GM21717 (cell line): ENCODE data around the gene AQP6.
"Not testable (repeated sequence)": the region's sequence is repeated elsewhere in the genome, so short reads cannot be mapped to it uniquely, and the experiment has no call there.

Experiments
- ATAC-seq: cut with Tn5 transposase; IDR thresholded peaks from one replicate; pipeline ENCODE4 v1.9.1; 2021; ENCODE audit warnings: mild to moderate bottlenecking, moderate library complexity; ENCODE audit not compliant: unreplicated experiment

The AQP6 gene

DNA sequence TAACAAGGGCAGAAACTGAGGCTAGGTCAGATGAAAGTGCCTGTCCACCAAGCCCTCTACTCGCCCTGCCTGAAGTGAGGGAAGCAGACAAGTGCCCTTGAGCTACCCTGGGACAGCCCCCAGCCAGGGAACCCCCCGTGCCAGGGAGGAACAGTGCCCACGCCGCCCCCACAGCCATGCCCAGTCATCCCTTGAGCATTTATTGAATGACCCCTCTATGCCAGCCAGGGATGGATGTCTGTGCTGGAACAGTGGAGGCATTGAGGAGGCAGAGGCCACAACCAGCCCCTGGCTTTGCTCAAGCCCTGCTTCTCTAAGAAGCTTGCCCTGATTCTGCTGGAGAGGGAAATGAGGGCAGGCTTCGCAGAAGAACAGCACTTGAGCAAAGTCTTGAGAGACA lies 3.7 kb upstream of the AQP6 start:
- no peak for ATAC-seq

DNA sequence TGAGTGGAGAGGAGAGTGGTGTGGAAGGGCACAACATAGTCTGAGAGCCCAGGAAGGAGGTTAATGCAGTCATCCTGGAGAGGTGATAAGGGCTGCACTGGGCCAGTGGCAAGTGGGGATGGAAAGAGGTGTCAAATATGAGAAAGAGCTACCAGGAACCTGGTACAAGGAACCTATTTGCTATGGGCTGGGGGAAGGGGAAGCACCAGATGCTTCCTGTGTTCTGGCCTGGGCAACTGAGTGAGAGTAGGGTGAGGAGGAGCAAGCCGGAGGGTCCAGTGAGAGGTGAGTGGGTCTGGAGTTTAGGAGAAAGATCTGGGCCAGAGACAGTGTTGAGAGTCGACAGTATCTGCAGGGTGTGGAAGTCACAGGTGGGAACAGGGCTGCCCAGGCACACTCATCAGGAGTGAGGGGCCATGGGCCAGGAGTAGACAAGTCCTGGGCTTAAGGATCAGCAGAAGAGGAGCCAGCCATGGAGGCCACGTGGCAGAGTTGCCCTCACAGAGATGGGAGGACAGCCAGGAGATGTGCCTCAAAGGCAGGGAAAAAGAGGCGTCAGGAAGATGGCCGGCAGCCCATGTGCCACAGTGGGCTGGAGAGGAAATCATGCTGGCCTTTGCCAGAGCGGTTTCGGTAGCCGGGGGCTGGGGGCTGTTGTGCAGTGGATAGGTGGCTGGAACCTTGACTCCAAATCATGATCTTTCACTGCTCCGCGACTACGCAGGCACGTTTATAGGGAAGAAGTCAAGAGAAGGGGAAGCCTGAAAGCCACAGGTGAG lies 2.9 kb upstream of the AQP6 start:
- ATAC-seq, result no peak

DNA sequence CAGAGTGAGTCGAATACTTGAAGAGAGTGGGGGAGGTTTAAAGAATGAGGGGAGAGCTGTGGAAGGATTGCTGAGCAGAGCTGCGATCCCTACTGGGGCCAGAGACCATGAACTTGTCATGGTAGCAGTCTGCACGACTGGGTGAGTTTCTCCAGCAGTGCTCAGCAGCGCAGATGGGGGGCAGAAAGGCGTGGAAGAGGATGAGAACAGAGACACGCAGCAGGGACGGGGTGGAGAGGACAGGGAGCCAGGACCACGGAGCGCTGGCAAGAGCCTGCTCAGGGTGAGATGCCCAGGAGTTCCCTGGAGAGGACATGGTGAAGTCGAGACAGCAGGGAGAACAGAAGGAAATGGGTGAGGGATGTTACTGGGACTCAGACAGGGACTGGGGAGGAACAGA lies 2.1 kb upstream of the AQP6 start:
- no peak for ATAC-seq

DNA sequence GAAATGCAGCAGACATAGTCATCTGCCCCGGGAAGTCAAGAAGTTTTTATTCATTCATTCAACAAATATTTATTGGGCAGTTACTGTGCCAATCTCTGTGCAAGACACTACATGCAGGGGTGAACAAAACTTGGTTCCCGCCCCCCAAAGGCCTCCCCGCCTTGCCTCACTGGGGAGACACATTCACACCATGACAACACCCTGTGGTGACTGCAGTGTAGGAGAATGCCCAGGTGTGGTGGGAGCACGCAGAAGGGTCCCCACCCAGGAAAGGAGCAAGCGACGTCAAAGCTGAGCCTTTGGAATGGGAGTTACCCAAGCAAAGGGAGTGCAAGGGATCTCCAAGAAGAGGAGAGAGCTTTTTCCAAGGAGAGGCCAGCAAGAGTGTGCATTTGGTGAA lies 1.6 kb upstream of the AQP6 start:
- no peak for ATAC-seq

DNA sequence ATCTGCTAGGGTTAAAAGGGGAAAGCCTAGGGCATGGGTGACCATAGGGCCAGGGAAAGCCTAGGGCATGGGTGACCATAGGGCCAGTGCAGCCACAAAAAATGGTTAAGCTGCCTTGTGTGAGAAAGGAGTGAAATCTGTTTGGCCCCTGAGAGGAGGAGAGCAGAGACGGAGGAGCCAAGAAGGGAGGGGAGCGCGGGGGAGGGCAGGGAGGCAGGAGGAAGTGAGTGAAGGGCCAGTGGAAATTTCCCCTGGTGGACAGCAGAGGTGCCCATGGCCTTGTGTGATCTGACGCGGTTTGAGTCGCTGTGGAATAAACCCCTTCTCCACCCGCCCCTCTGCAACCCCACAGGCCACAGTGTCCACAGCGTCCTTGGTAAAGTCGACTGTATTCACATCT lies 618 bp upstream of the AQP6 start:
- ATAC-seq, result no peak

DNA sequence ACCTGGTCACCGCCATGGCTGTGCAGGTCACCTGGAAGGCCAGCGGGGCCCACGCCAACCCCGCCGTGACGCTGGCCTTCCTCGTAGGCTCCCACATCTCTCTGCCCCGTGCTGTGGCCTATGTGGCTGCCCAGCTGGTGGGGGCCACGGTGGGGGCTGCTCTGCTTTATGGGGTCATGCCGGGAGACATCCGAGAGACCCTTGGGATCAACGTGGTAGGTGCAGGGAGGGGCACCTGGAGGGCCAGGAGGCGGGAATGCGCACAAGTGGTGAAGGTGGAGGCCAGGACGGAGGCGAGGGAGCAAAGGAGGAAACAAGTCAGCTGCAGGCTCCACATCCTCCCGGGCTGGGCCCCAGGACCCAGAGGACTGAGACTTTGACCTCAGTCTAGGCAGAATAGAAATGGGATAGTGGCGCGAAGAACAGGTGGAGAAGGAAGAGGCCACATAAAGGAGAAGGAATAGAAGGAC lies 649 bp downstream of the AQP6 start:
- no peak for ATAC-seq

DNA sequence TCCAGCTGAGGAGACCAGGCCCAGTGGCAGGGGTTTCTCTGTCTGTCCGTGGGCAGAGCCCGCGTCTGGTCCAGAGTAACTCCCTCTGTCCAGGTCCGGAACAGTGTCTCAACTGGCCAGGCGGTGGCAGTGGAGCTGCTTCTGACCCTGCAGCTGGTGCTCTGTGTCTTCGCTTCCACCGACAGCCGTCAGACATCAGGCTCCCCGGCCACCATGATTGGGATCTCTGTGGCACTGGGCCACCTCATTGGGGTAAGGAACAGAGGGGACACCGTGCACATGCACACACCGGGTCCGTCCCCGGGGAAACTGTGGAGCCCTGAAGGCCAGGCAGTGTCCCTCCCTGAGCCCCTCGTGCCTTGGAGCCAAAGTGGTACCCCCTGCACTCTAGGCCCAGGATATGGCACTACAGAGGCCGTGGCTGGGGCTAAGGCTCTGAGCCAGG lies 1.5 kb downstream of the AQP6 start:
- ATAC-seq, result no peak

DNA sequence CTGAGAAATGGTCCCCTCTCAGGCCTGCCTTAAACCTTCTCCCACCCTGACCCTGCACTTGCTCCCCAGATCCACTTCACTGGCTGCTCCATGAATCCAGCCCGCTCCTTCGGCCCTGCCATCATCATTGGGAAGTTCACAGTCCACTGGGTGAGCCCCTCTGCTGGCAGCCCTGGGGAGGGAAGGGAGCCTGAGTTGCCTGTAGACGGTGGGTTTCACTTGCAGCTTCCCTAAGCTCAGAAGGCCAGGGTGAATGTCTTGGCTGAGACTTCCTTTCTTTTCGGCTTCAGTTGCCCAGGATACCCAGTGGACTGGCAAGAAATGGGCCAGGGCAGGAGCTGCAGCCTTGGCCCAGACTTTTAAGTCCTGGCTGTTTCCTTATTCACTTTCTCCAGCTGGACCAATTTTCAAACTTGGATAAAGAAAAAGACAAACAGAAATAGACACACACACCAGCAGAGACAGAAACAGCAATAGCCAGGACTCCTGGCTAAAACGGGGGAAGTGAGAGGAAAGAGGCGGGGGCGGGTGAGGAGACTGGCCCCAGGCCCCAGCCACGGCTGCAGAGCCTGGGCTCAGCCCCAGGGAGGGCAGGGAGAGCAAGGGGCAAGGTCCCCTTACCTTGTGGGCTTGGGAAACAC lies 2.0 kb downstream of the AQP6 start:
- no peak for ATAC-seq

DNA sequence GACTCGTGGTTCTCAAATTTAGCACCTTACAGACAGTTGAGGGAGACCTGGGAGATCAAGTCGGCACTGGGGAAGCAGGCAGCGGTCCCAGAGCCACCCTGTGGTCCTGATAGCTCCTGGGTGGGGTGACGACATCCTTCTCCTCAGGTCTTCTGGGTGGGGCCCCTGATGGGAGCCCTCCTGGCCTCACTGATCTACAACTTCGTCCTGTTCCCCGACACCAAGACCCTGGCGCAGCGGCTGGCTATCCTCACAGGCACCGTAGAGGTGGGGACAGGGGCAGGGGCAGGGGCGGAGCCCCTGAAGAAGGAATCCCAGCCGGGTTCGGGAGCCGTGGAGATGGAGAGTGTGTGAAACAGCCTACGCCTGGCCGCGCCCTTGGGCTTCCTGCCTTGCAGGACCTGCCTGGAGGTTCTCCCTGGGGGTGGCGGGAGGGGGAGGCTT lies 2.6 kb downstream of the AQP6 start:
- no peak for ATAC-seq

DNA sequence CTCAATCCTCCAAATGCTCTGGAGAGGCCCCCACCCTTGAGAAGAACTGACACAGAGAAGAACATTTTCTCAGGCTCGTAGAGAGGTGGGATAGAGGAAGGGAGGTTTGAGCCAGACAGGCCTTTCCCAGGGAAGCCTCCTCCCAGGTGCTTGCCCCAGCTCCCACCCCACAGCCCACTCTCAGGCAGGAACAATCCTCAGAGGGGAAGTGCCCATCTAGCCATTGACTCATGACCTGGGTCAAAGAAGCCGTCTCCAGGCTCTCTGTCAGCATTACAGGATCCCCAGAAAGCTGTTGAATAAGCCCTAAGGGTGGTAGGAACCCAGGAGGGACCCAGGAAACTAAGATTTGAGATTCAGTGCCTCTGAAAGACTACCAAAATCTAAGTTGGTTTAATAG lies 3.8 kb downstream of the AQP6 start:
- ATAC-seq, result no peak

DNA sequence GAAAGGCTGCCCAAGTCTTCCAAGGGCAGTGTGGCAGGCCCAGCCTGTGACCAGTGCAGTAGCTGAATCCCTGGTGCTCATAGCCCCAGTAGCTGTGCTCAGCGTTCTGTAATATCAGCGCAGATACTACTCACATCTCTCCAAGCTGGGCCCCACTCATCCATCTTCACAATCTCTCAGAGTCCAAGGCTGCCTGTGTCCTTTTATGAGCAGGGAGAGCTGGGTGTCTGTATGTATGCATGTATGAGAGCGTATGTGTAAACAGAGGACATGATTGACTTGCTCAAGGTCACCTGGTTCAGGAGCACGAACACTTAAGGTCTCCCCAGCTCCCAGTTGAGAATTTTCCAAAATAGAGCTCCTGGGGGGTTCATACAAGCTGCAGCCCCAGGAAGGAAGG lies 5.4 kb downstream of the AQP6 start:
- ATAC-seq, result no peak

DNA sequence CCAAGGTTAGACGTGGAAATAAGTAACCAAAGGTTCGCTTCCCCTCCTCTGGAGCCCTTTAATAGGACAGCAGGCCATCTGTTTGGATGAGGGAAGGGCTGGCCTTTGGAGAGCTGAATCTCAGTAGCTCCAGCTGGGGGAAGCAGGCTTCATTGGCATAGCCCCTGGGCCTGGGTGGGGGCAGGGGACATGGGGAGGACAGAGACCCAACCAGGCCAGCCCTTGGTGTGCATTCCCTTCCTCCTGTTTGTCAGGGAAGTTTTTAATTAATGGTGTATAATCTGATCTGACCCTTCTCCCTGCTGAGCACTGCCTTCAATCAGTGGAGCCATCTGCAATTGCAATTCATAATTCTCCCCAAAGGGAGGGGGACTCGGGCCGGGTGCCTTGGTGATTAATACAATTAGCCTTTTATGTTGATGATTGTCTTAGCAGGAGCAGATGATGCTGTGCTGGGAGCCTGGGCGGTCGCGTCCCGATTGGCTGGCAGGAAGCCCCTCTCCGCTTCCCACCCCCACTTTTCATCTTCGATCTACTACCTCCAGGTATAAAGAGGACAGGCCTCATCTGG lies 6.4 kb downstream of the AQP6 start:
- no peak for ATAC-seq

DNA sequence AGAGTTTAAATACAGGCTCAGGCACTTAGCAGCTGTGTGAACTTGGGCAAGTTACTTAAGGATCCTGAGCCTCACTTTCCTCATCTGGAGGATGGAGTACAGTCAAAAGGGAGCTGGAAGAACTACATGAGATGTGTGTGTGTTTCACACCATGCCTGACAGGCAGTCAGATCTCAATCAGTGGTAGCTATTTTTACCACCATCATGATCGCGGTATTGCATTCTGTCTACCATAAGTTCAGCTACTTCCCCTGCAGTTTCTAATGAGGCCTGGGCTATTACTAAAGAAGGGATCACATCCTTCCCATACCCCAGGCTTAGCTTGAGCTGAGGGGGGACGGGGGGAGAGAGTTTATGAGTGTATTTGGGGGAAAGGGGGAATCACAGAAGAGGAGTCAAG lies 7.0 kb downstream of the AQP6 start:
- no peak for ATAC-seq

DNA sequence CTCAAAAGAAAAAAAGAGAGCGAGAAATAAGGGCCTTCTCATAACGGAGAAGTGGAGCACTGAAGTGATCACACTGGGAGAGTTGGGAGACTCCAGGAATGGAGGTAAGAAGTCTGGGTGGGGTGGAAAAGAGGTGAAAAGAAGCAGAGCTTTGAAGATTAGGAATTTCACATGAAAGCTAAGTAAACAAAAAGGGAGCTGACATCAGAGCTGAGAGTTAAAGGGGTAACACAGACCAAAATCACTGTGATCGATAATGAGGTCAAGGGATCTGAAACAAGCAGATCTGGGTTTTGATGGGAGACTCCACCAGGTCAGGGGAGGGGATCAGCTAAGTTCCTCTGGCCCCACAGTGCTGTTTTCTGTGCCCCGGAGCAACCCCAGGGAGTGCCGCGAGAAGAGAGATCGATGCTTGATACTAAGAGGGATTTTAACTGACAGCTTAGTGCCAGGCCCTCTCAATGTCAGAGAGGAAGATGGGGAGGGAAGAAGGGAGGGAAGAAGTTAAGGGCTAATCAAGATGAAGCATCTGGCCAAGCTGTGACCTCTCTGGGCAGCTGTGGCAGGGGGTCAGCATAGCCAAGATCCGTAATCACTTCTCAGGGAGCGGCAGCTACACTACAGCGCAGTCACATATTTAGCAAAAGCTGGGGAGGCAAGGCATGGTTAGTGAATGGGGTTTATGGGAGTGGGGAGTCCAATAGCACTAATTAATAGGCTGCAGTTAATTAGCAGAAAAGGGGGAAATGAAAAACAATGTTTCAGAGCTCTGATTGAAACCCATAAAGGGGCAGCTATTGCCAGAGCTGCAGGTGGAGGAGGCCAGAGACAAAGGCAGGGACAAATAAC lies 8.0 kb downstream of the AQP6 start:
- ATAC-seq, result no peak

DNA sequence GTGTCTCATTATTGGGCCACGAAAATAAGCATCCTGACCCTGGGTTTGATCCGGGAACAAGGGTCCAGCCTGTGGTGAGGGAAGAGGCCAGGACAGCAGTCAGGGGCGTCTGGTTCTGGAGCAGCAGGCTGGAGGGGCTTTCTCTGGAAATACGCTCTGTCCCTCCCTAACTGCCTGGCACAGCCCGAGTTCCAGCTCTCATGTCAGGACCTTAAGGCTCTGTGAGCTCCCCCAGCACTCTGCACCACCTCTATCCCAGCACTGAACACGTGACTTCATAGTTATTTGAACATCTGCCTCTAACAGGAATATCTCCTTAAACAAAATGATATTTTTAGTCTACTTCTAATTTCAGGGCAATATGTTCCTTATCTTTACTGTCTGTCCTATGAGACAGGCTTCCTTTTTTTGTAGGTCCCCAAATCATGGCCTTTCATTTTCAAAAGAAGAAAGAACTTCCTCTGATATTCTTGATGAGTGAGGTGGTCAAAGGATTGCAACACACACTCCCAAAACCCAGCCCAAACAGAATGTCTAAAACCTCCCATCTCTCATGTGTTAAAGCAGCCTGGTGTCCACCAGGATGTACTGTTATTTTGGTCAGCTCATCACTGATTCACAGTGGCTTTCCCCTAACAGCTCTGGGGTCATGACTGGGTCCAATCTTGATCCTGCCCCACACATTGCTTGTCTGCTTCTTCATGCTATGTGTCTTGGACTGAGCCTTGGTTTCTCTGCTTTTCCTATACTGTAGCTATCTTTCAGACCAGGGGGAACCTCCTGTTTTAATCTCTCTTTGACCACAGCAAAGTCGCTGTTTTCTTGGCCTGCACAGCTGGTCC lies 9.7 kb downstream of the AQP6 start:
- ATAC-seq, result no peak

DNA sequence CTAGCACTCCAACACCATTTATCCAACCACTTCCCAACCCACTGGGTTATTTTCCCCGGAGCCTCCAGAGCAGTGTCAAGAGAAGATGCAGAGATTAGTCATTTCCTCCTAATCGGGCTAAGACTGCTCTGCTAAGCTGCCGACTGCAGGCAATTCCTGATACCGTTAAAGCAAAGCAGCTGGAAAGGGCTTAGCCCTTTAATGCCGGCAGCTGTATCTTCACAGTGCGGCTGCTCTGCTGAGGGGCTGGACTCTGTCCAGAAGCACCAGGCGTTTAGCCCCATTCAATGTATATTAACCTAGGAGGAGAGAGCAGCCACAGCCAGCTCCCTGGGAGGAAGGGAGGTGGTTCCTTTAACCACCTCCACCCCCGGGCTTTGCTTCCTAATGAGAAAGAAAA lies 11.1 kb downstream of the AQP6 start:
- no peak for ATAC-seq

DNA sequence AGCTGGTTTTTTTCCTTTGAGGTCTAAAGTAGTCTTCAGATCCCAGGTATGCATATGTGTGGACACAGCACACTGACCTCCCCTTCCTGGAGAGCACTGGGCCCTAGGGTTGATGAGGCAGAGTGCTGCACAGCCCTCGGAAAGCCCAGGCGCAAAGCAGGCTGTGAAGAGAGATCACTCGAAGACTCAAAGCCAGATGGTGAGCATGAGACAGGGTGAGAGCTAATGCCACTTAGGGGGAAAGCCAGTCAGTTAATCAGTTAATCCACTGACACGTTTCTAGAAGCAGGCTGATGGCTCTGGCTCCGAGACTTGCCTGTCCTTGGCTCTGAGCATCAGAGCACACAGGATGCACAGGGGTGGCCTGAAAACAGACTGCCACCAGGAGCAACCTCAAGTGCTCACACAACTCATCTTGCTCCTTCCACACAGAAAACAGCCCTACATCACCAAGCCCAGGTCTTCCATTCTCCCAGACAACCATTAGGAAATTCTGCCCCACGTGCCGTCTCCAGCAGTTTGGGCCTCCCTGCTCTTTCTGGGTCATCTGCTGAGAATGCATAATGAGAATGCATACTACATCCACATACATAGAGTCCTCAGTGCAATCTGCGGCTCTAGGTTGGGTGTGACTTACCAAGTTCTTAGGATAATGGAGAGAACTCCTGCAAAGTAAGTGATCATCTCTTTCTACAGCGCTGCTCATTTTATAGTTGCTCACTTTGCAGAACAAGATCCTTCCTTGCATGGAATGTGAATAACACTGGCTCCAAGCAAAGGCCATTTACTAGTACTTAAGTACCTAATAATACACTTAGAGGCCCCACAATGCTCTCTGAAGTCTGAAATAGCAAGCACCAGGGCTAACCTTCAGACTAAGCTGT lies 12.0 kb downstream of the AQP6 start:
- ATAC-seq, result no peak

DNA sequence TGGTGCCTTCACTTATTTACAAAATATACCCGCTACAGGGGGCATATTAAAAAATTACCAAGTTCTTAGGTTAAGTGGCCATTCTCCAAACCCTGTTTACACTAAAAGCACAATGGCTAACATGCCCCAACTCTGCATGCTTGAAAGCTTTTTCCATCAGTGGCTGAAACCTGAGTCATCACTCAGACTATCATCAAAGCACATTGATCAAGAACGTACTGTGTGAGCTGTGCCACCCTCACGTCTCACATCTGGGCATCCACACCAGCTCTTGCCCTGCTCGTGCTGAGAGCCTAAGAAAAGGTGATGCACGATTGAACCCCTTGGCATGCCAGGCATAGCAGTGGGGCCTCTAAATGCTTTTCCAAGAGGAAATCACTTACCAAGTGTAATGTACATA lies 13.2 kb downstream of the AQP6 start:
- no peak for ATAC-seq

DNA sequence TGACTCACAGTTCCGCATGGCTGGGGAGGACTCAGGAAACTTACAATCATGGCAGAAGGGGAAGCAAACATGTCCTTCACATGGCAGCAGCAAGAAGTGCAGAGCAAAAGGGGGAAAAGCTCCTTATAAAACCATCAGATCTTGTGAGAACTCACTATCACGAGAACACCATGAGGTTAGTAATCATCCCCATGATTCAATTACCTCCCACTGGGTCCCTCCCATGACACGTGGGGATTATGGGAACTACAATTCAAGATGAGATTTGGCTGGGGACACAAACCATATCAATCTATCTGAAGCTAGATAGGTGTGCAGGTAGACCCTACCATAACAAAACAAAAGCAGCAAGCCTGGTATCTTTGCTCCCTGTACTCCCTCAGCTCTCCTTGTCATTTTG lies 13.7 kb downstream of the AQP6 start:
- ATAC-seq, result not testable (repeated sequence)
